WTC11 (cell line): ENCODE data around the gene ZBTB7C. TPM values are rescaled to one million over a fixed set of nuclear protein-coding genes. Genes with fewer than 3 reads are reported as not detected.

Source experiments
- ATAC-seq: fragments of 200-7000 bp; cut with Tn5 transposase; 2 replicates; pipeline ENCODE4 v1.10.0; 2021; ENCODE audit warnings: mild to moderate bottlenecking, moderate library complexity
- CTCF ChIA-PET: fragments of 300-600 bp; sonication (Branson Sonifier 250); formaldehyde crosslinking; loops from one replicate; lab custom pipeline; 2021; ENCODE audit warnings: antibody characterized with exemption; lab: Charles Lee
- POLR2A ChIA-PET: fragments of 350-600 bp; sonication (Branson Sonifier 250); formaldehyde crosslinking; loops from one replicate; lab custom pipeline; 2021; ENCODE audit warnings: antibody characterized with exemption; lab: Charles Lee
- DNase-seq: peaks from one replicate; pipeline ENCODE4 v3.0.0; 2021; ENCODE audit warnings: low spot score
- H3K27ac Mint-ChIP-seq: 2 replicates; pipeline ENCODE4 v1.8.0; 2021; ENCODE audit warnings: mixed read lengths
- H3K27me3 Mint-ChIP-seq: 2 replicates; pipeline ENCODE4 v1.8.0; 2021; ENCODE audit warnings: low read depth, mild to moderate bottlenecking, moderate library complexity, mixed read lengths
- H3K36me3 Mint-ChIP-seq: 2 replicates; pipeline ENCODE4 v1.8.0; 2021; ENCODE audit warnings: mixed read lengths
- H3K4me1 Mint-ChIP-seq: 2 replicates; pipeline ENCODE4 v1.8.0; 2022; ENCODE audit warnings: mixed read lengths
- H3K4me3 Mint-ChIP-seq: 2 replicates; pipeline ENCODE4 v1.8.0; 2021; ENCODE audit warnings: mild to moderate bottlenecking, moderate library complexity, mixed read lengths
- H3K9me3 Mint-ChIP-seq: 2 replicates; pipeline ENCODE4 v1.8.0; 2021; ENCODE audit warnings: mixed read lengths
- CBFB ChIP-seq: sonication (generic); formaldehyde crosslinking; IDR thresholded peaks from 2 replicates; pipeline ENCODE4 v1.8.1; 2022; ENCODE audit warnings: mild to moderate bottlenecking, low read depth, missing genetic modification reagents
- EMX1 ChIP-seq: fragments of 250-450 bp; sonication (Bioruptor Pico); IDR thresholded peaks from 2 replicates; pipeline ENCODE4 v1.8.0; 2021; ENCODE audit warnings: mild to moderate bottlenecking
- ESRRA ChIP-seq: sonication (generic); formaldehyde crosslinking; IDR thresholded peaks from 2 replicates; pipeline ENCODE4 v1.8.1; 2022; ENCODE audit warnings: mild to moderate bottlenecking, missing genetic modification reagents, borderline replicate concordance
- FOXP1 ChIP-seq: sonication (generic); formaldehyde crosslinking; IDR thresholded peaks from 2 replicates; pipeline ENCODE4 v1.8.0; 2022; ENCODE audit warnings: missing genetic modification reagents, mild to moderate bottlenecking, moderate library complexity, borderline replicate concordance
- JAZF1 ChIP-seq: fragments of 250-450 bp; sonication (Bioruptor Pico); IDR thresholded peaks from 2 replicates; pipeline ENCODE4 v1.9.0; 2021; ENCODE audit warnings: moderate library complexity, mild to moderate bottlenecking, inconsistent platforms
- MXD4 ChIP-seq: fragments of 250-450 bp; sonication (Bioruptor Pico); IDR thresholded peaks from 2 replicates; pipeline ENCODE4 v1.8.0; 2021; ENCODE audit warnings: mild to moderate bottlenecking, moderate library complexity, borderline replicate concordance
- NR1H2 ChIP-seq: sonication (generic); formaldehyde crosslinking; IDR thresholded peaks from 2 replicates; pipeline ENCODE4 v1.9.0; 2021; ENCODE audit warnings: mild to moderate bottlenecking, moderate library complexity, missing genetic modification reagents
- OVOL2 ChIP-seq: fragments of 250-450 bp; sonication (Bioruptor Pico); IDR thresholded peaks from 2 replicates; pipeline ENCODE4 v1.9.0; 2021; ENCODE audit warnings: mild to moderate bottlenecking, borderline replicate concordance
- PRRX2 ChIP-seq: fragments of 250-450 bp; sonication (Bioruptor Pico); IDR thresholded peaks from 2 replicates; pipeline ENCODE4 v1.8.0; 2021; ENCODE audit warnings: mild to moderate bottlenecking
- RELA ChIP-seq: sonication (generic); formaldehyde crosslinking; IDR thresholded peaks from 2 replicates; pipeline ENCODE4 v1.8.1; 2022; ENCODE audit warnings: missing genetic modification reagents, mild to moderate bottlenecking, borderline replicate concordance
- TP53 ChIP-seq: sonication (generic); formaldehyde crosslinking; IDR thresholded peaks from 2 replicates; pipeline ENCODE4 v1.8.1; 2023; ENCODE audit warnings: mild to moderate bottlenecking, missing genetic modification reagents
- ZNF138 ChIP-seq: sonication (generic); formaldehyde crosslinking; conservative IDR thresholded peaks from 2 replicates; pipeline ENCODE4 v1.8.1; 2022; ENCODE audit warnings: mild to moderate bottlenecking, moderate library complexity, missing genetic modification reagents
- ZNF281 ChIP-seq: sonication (generic); formaldehyde crosslinking; IDR thresholded peaks from 2 replicates; pipeline ENCODE4 v1.8.0; 2023; ENCODE audit warnings: mild to moderate bottlenecking, missing genetic modification reagents
- ZNF396 ChIP-seq: fragments of 250-450 bp; sonication (Bioruptor Pico); IDR thresholded peaks from 2 replicates; pipeline ENCODE4 v1.8.0; 2021; ENCODE audit warnings: mild to moderate bottlenecking, moderate library complexity, borderline replicate concordance
- ZNF512 ChIP-seq: sonication (generic); formaldehyde crosslinking; IDR thresholded peaks from 2 replicates; pipeline ENCODE4 v1.8.1; 2022; ENCODE audit warnings: missing genetic modification reagents, borderline replicate concordance
- ZNF532 ChIP-seq: fragments of 250-450 bp; sonication (Bioruptor Pico); IDR thresholded peaks from 2 replicates; pipeline ENCODE4 v1.9.0; 2021; ENCODE audit warnings: mild to moderate bottlenecking, borderline replicate concordance
- total RNA-seq: library from RNA; stranded (reverse); gene quantifications from 3 replicates; pipeline ENCODE4 v1.2.3, GENCODE V29; 2021
- TF ChIP-seq, protein P1 (sequence below): sonication (generic); formaldehyde crosslinking; IDR thresholded peaks from 2 replicates; pipeline ENCODE4 v1.8.0; 2023; ENCODE audit warnings: missing genetic modification reagents, mild to moderate bottlenecking, borderline replicate concordance
- TF ChIP-seq, protein P2 (sequence below): sonication (generic); formaldehyde crosslinking; IDR thresholded peaks from 2 replicates; pipeline ENCODE4 v1.8.0; 2022; ENCODE audit warnings: mild to moderate bottlenecking, missing genetic modification reagents
- TF ChIP-seq, protein P3 (sequence below): fragments of 200-600 bp; IDR thresholded peaks from 2 replicates; pipeline ENCODE4 v1.8.0; 2022; ENCODE audit warnings: antibody characterized with exemption

ZBTB7C gene
- total RNA-seq, 1 experiment from 2014 or later: 0.48 TPM

- ATAC-seq: no peak
- no peak for TF ChIP-seq ESRRA
- no peak for TF ChIP-seq ZNF396 (CRISPR knock-in tag)
- TF ChIP-seq ZNF281 (CRISPR knock-in tag): no peak
- no peak for TF ChIP-seq TP53 (CRISPR knock-in tag)
- no peak for TF ChIP-seq ZNF532 (CRISPR knock-in tag)
- TF ChIP-seq JAZF1: no peak
- TF ChIP-seq ZNF138 (CRISPR knock-in tag): no peak
- TF ChIP-seq EMX1 (CRISPR knock-in tag): no peak
- no peak for TF ChIP-seq MXD4 (CRISPR knock-in tag)
- TF ChIP-seq, protein P1, sequence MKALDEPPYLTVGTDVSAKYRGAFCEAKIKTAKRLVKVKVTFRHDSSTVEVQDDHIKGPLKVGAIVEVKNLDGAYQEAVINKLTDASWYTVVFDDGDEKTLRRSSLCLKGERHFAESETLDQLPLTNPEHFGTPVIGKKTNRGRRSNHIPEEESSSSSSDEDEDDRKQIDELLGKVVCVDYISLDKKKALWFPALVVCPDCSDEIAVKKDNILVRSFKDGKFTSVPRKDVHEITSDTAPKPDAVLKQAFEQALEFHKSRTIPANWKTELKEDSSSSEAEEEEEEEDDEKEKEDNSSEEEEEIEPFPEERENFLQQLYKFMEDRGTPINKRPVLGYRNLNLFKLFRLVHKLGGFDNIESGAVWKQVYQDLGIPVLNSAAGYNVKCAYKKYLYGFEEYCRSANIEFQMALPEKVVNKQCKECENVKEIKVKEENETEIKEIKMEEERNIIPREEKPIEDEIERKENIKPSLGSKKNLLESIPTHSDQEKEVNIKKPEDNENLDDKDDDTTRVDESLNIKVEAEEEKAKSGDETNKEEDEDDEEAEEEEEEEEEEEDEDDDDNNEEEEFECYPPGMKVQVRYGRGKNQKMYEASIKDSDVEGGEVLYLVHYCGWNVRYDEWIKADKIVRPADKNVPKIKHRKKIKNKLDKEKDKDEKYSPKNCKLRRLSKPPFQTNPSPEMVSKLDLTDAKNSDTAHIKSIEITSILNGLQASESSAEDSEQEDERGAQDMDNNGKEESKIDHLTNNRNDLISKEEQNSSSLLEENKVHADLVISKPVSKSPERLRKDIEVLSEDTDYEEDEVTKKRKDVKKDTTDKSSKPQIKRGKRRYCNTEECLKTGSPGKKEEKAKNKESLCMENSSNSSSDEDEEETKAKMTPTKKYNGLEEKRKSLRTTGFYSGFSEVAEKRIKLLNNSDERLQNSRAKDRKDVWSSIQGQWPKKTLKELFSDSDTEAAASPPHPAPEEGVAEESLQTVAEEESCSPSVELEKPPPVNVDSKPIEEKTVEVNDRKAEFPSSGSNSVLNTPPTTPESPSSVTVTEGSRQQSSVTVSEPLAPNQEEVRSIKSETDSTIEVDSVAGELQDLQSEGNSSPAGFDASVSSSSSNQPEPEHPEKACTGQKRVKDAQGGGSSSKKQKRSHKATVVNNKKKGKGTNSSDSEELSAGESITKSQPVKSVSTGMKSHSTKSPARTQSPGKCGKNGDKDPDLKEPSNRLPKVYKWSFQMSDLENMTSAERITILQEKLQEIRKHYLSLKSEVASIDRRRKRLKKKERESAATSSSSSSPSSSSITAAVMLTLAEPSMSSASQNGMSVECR (CRISPR knock-in tag): no peak
- no peak for TF ChIP-seq NR1H2 (CRISPR knock-in tag)
- no peak for TF ChIP-seq FOXP1 (CRISPR knock-in tag)
- no peak for TF ChIP-seq RELA (CRISPR knock-in tag)
- no peak for TF ChIP-seq ZNF512
- TF ChIP-seq CBFB (CRISPR knock-in tag): no peak
- TF ChIP-seq, protein P2, sequence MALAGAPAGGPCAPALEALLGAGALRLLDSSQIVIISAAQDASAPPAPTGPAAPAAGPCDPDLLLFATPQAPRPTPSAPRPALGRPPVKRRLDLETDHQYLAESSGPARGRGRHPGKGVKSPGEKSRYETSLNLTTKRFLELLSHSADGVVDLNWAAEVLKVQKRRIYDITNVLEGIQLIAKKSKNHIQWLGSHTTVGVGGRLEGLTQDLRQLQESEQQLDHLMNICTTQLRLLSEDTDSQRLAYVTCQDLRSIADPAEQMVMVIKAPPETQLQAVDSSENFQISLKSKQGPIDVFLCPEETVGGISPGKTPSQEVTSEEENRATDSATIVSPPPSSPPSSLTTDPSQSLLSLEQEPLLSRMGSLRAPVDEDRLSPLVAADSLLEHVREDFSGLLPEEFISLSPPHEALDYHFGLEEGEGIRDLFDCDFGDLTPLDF (CRISPR knock-in tag): no peak
- TF ChIP-seq OVOL2 (CRISPR knock-in tag): no peak
- TF ChIP-seq PRRX2: no peak
- TF ChIP-seq, protein P3, sequence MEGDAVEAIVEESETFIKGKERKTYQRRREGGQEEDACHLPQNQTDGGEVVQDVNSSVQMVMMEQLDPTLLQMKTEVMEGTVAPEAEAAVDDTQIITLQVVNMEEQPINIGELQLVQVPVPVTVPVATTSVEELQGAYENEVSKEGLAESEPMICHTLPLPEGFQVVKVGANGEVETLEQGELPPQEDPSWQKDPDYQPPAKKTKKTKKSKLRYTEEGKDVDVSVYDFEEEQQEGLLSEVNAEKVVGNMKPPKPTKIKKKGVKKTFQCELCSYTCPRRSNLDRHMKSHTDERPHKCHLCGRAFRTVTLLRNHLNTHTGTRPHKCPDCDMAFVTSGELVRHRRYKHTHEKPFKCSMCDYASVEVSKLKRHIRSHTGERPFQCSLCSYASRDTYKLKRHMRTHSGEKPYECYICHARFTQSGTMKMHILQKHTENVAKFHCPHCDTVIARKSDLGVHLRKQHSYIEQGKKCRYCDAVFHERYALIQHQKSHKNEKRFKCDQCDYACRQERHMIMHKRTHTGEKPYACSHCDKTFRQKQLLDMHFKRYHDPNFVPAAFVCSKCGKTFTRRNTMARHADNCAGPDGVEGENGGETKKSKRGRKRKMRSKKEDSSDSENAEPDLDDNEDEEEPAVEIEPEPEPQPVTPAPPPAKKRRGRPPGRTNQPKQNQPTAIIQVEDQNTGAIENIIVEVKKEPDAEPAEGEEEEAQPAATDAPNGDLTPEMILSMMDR: no peak
- TF ChIP-seq, all 79 proteins: peak for 0
- CTCF ChIA-PET: interaction anchor here (1.4 to 7.0 kb wide), 2 partner anchors 11 to 226 kb away, joined by 6 to 39 read pairs; no protein-coding TSS in a partner anchor
- POLR2A ChIA-PET: no interaction called here
- Mint-ChIP-seq H3K4me3 (no peak overlapping the region), H3K27me3 (peaks cover 2% of the 10 kb centered on the region; the same call in 1 of the 2 replicates), H3K9me3 (no peaks in the 10 kb centered on the region), H3K36me3 (no peaks in the 10 kb centered on the region), H3K27ac (no peak overlapping the region), H3K4me1 (peaks cover 7% of the 10 kb centered on the region)
- no peak for DNase-seq
These were observed 46.6 kb upstream of the ZBTB7C start for GRCh38 chr18:48455555-48456478.
